Measurements from ENCODE around the gene FOXN3. TPM values are rescaled to one million over a fixed set of nuclear protein-coding genes. Genes with fewer than 3 reads are reported as not detected.

The FOXN3 gene
- total RNA-seq, 6 experiments from 2014 or later = 41.5 to 74.2 (median 55.8) TPM

- Histone ChIP-seq H3K27ac (no peak overlapping the region), H3K36me3 (no peaks in the 10 kb centered on the region), H3K9me3 (no peaks in the 10 kb centered on the region), H3K4me3 (no peak overlapping the region), H3K4me1 (peaks cover 0 to 4% (median 0%) of the 10 kb centered on the region in 4 donors), H3K27me3 (no peaks in the 10 kb centered on the region)
- DNase-seq (no peak), ATAC-seq (no peak)
- no peak for TF ChIP-seq CTCF (IDR thresholded peaks at IDR 0.05)
- TF ChIP-seq POLR2A (IDR thresholded peaks at IDR 0.05) = no peak
- 86% methylated on average over 1 of the region's 1 CpG for WGBS (ENCODE audit: insufficient coverage, low coverage, low lambda C conversion rate, missing lambda C conversion rate)
- intact Hi-C loops (cut with DNase I) = no loop called here
Measured at GRCh38 chr14:89256951-89257350, 160.1 kb downstream of the FOXN3 start.

- Histone ChIP-seq H3K36me3 (no peaks in the 10 kb centered on the region), H3K9me3 (no peaks in the 10 kb centered on the region), H3K4me3 (no peak overlapping the region), H3K27me3 (no peaks in the 10 kb centered on the region), H3K4me1 (peaks cover 0 to 4% (median 0%) of the 10 kb centered on the region in 4 donors), H3K27ac (no peak overlapping the region)
- TF ChIP-seq CTCF (IDR thresholded peaks at IDR 0.05) (no peak), POLR2A (IDR thresholded peaks at IDR 0.05) (no peak)
- intact Hi-C loops (cut with DNase I) = no loop called here
- DNase-seq (no peak), ATAC-seq (no peak)
- 100% methylated on average over 3 of the region's 8 CpGs for WGBS (ENCODE audit: insufficient coverage, low coverage, low lambda C conversion rate, missing lambda C conversion rate)
Measured at GRCh38 chr14:89256283-89256682, 160.8 kb downstream of the FOXN3 start.

- 90% methylated on average over 2 of the region's 3 CpGs for WGBS (ENCODE audit: insufficient coverage, low coverage, low lambda C conversion rate, missing lambda C conversion rate)
- TF ChIP-seq CTCF (IDR thresholded peaks at IDR 0.05) (no peak), POLR2A (IDR thresholded peaks at IDR 0.05) (no peak)
- peaks cover 0 to 4% (median 0%) of the 10 kb centered on the region in 4 donors for H3K4me1 ChIP-seq
- no peaks in the 10 kb centered on the region for H3K9me3 ChIP-seq
- no peaks in the 10 kb centered on the region for H3K27me3 ChIP-seq
- H3K27ac ChIP-seq = no peak overlapping the region
- no peaks in the 10 kb centered on the region for H3K36me3 ChIP-seq
- no peak for DNase-seq
- no peak overlapping the region for H3K4me3 ChIP-seq
- no peak for ATAC-seq
- intact Hi-C loops (cut with DNase I) = no loop called here
Measured at GRCh38 chr14:89255852-89256251, 161.2 kb downstream of the FOXN3 start.

- Histone ChIP-seq H3K4me1 (peaks cover 0 to 4% (median 0%) of the 10 kb centered on the region in 4 donors), H3K27ac (no peak overlapping the region), H3K4me3 (no peak overlapping the region), H3K9me3 (no peaks in the 10 kb centered on the region), H3K27me3 (no peaks in the 10 kb centered on the region), H3K36me3 (no peaks in the 10 kb centered on the region)
- whole genome bisulfite sequencing (ENCODE audit: insufficient coverage, low coverage, low lambda C conversion rate, missing lambda C conversion rate) = 91% methylated on average over 6 of the region's 9 CpGs
- TF ChIP-seq CTCF (IDR thresholded peaks at IDR 0.05) (no peak), POLR2A (IDR thresholded peaks at IDR 0.05) (no peak)
- ATAC-seq = no peak
- intact Hi-C loops (cut with DNase I) = no loop called here
- DNase-seq = no peak
Measured at GRCh38 chr14:89255012-89255411, 162.0 kb downstream of the FOXN3 start.
